Omental fat pad (tissue), 4 donors: ENCODE data around the gene CLMN. TPM values are rescaled to one million over a fixed set of nuclear protein-coding genes. Genes with fewer than 3 reads are reported as not detected.
"Not testable (repeated sequence)": the region's sequence is repeated elsewhere in the genome, so short reads cannot be mapped to it uniquely, and the experiment has no call there.

Experiments
- ATAC-seq: fragments of 150-250 bp; one replicate; pipeline ENCODE4 v1.9.1; 2016; ENCODE audit warnings: mild to moderate bottlenecking, moderate library complexity; ENCODE audit not compliant: low FRiP score
- DNase-seq: peaks from one replicate; pipeline ENCODE4 v3.0.0-alpha.2; 2019; ENCODE audit warnings: low spot score
- total RNA-seq, 4 donors: library from RNA; depleted of rRNA; stranded (reverse); fragments of >200 nt; gene quantifications; one replicate each; pipeline ENCODE4 v1.1.0, GENCODE V29; 2016
- TF ChIP-seq, protein P1 (sequence below), 3 donors: fragments of 450-650 bp; IDR thresholded peaks; one replicate each; pipeline ENCODE4 v1.5.1; 2016 to 2017; ENCODE audit warnings: antibody characterized with exemption in 3 of 3, mild to moderate bottlenecking in 3 of 3, moderate library complexity in 2 of 3

CLMN gene
- total RNA-seq, 4 donors from 2014 or later, result 25.1 to 41.9 (median 32.9) TPM

- no peak for DNase-seq
- TF ChIP-seq, protein P1, sequence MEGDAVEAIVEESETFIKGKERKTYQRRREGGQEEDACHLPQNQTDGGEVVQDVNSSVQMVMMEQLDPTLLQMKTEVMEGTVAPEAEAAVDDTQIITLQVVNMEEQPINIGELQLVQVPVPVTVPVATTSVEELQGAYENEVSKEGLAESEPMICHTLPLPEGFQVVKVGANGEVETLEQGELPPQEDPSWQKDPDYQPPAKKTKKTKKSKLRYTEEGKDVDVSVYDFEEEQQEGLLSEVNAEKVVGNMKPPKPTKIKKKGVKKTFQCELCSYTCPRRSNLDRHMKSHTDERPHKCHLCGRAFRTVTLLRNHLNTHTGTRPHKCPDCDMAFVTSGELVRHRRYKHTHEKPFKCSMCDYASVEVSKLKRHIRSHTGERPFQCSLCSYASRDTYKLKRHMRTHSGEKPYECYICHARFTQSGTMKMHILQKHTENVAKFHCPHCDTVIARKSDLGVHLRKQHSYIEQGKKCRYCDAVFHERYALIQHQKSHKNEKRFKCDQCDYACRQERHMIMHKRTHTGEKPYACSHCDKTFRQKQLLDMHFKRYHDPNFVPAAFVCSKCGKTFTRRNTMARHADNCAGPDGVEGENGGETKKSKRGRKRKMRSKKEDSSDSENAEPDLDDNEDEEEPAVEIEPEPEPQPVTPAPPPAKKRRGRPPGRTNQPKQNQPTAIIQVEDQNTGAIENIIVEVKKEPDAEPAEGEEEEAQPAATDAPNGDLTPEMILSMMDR (IDR thresholded peaks at IDR 0.05), result no peak
- ATAC-seq, result no peak
Observed at GRCh38 chr14:95210699-95211098, 109.0 kb downstream of the CLMN start.

GRCh38 chr14:95208598-95208997 is 111.1 kb downstream of the CLMN start:
- no peak for ATAC-seq
- DNase-seq, result no peak
- TF ChIP-seq, protein P1 (IDR thresholded peaks at IDR 0.05), result no peak

DNA sequence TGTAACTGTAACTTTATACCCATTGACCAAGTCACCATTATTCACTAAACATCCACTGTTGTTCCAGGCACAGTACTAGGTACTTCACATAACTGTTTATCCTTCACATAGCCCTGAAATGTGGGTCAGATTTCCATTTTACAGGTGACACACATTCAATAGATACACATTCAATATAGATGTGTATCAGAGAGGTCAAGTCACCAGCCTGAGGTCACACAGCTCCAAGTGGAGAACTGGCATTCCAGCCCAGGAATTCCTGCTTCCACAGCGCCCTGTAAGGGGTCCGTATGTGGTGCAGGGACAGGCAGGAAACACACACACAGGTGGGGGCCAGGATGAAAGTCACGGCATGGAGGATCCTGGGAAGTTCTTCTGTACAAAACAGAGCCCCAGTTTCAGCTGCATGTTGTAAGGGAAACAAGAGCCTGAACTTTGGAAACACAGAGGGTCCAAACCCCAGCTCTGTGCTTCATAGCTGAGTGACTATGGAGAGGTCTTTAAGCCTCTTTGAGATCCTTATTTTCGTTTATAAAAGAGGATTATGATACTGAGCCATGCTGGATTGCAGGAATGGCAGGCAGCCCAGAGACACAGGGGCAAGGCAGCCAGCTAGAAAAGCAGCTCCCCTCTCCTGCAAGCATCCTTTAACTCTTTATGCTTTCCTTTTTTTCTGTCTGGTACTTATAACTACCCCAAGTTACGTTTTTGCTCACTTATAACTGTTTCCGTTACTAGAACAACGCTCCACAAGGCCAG is 112.1 kb downstream of the CLMN start:
- no peak for DNase-seq
- TF ChIP-seq, protein P1 (IDR thresholded peaks at IDR 0.05), result no peak
- no peak for ATAC-seq

GRCh38 chr14:95206534-95206933 is 113.2 kb downstream of the CLMN start:
- no peak for ATAC-seq

GRCh38 chr14:95204705-95205104 is 115.0 kb downstream of the CLMN start:
- TF ChIP-seq, protein P1 (IDR thresholded peaks at IDR 0.05), result no peak
- ATAC-seq, result no peak
- no peak for DNase-seq

More at GRCh38 chr14:95206534-95206933, 113.2 kb downstream of the CLMN start:
- DNase-seq, result no peak
- TF ChIP-seq, protein P1 (IDR thresholded peaks at IDR 0.05), result no peak

DNA sequence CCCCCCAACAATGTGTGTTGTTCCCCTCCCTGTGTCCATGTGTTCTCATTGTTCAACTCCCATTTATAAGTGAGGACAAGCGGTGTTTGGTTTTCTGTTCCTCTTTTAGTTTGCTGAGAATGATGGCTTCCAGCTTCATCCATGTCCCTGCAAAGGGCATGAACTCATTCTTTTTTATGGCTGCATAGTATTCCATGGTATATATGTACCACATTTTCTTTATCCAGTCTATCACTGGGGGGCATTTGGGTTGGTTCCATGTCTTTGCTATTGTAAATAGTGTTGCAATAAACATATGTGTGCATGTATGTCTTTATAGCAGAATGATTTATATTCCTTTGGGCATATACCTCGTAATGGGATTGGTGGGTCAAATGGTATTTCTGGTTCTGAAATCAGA is 118.0 kb downstream of the CLMN start:
- ATAC-seq, DNase-seq: not testable (repeated sequence)

GRCh38 chr14:95200404-95200803 is 119.3 kb downstream of the CLMN start:
- DNase-seq (no peak), ATAC-seq (no peak)
- TF ChIP-seq, protein P1 (IDR thresholded peaks at IDR 0.05), result no peak
